ENCODE results near the gene MTREX.

- no peak for TF ChIP-seq RFX5 (IDR thresholded peaks at IDR 0.05)
- no peak for TF ChIP-seq CTCF (IDR thresholded peaks at IDR 0.05)
- TF ChIP-seq CEBPB (IDR thresholded peaks at IDR 0.05), result no peak
- TF ChIP-seq MAX (IDR thresholded peaks at IDR 0.05), result no peak
- TF ChIP-seq CHD2 (IDR thresholded peaks at IDR 0.05; ENCODE audit: low read length, partially characterized antibody), result no peak
- TF ChIP-seq POLR2A (IDR thresholded peaks at IDR 0.05; ENCODE audit: low read length), result no peak
- TF ChIP-seq SREBF2 (IDR thresholded peaks at IDR 0.05), result no peak
- TF ChIP-seq MAZ (IDR thresholded peaks at IDR 0.05; ENCODE audit: borderline replicate concordance, low read depth, low read length), result no peak
- no peak for TF ChIP-seq EHMT2 (IDR thresholded peaks at IDR 0.05; ENCODE audit: low read depth)
- TF ChIP-seq RAD21 (conservative IDR thresholded peaks at IDR 0.05 in 1 of 2, IDR thresholded peaks at IDR 0.05 in 1 of 2), result no peak
- no peak for TF ChIP-seq ZC3H11A (IDR thresholded peaks at IDR 0.05)
These were observed 30.4 kb downstream of the MTREX start for GRCh38 chr5:55338092-55338613.
